ENCODE data around the gene NFYA.

The NFYA gene

DNA sequence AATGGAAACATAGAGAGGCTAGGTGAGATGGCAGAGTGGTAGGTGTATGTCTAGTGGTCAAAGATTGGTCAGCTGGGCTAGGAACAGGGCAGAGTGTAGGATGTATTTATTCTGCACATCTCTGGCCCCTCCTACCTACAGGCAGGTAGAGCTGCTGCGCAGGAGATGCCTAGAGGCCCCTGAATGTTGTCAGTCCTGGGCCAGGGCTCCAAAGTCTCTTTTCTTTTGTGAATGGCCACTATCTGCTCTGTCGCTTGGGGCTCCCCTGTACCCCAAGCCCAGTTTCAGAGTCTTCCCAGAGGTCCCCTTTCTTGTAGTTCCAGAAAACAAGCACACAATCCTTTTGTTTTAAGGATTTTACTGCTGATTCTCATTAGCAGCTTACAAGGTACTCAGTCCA is 25.5 kb upstream of the NFYA start:
- no peak for DNase-seq

GRCh38 chr6:41047745-41048732 is 24.7 kb upstream of the NFYA start:
- DNase-seq = no peak

DNA sequence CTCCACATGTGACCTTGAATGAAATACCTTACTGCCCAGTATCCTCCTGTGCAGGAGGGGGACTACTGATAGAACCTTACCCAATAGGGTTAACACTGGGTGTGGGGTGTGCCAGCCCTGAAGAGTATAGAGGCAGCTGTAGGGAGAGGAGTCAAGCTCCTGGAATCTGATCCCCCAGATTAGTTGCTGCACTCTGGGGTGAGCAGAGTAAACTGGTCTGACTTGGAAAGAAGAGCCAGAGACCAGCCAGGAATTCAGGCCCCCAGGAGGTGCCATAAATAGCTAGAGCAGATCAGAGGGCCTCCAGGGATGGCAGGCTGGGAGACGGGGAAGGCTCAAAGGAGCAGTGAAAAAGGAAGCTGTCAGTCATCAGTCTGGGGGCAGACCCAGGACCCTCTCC is 23.3 kb upstream of the NFYA start:
- no peak for DNase-seq

DNA sequence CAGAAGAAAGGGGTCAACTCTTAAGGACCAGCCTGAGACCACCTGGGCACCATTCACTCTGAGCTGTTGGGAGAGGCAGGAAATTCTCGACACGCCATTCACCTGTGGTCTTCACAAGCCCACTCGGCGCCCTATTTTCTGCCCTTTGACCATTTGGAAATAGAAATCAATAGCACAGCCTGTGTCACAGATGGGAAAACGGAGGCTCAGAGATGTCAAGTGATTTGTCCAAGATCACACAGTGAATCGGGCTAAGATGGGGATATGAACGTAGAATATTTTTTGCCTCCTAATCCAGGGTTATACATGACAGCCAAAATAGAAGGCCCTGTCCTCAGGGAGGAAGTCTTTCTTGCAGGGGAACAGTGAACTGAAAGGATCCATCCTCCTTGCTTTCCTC is 22.8 kb upstream of the NFYA start:
- no peak for DNase-seq

GRCh38 chr6:41050536-41050935 is 22.2 kb upstream of the NFYA start:
- DNase-seq = no peak

DNA sequence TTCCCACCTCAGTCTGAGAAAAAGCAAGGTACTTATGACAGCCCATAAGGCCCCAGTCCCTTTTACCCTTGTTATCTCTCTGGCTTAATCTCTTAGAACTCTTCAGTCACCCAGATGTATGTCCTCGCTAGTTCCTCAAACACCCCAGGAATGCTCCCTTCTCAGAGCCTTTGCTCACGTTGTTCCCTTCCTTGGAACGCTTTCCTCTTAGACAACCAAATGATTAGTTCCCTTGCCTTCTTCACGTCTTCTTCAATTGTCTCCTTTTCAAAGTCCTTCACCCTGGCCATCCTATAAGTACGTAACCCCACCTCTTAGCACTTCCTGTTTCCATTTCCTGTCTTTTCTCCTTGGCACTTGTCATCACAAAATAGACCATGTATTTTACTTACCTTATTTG is 20.9 kb upstream of the NFYA start:
- peak; percentile 66 for DNase-seq

DNA sequence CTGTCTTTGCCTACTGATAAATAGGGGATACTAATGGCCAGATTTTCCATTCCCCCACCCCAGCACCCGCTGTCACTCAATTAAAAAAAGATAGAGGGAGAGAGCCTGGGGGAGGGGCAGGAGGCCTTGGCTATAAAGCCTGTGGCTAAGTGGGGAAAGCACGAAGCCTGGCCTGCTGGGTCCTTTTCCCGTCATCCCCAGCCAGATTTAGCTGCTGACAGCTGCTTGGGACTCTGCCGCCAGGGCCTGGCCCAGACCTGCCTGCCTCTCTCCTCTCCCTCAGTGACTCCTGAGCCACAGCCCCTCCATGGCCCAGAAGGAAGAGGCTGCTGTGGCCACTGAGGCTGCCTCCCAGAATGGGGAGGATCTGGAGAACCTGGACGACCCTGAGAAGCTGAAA is 19.7 kb upstream of the NFYA start, which contains the start of gene APOBEC2:
Gene APOBEC2, plus strand, starts transcription at position 162 of the 400 bp plus-strand sequence. Its CDS starts 146 bp downstream, at position 308.
- DNase-seq = peak; percentile 14

GRCh38 chr6:41054511-41054910 is 18.3 kb upstream of the NFYA start:
- DNase-seq = no peak

- peak; percentile 74 for DNase-seq
Observed at GRCh38 chr6:41055149-41055548, 17.6 kb upstream of the NFYA start.

DNA sequence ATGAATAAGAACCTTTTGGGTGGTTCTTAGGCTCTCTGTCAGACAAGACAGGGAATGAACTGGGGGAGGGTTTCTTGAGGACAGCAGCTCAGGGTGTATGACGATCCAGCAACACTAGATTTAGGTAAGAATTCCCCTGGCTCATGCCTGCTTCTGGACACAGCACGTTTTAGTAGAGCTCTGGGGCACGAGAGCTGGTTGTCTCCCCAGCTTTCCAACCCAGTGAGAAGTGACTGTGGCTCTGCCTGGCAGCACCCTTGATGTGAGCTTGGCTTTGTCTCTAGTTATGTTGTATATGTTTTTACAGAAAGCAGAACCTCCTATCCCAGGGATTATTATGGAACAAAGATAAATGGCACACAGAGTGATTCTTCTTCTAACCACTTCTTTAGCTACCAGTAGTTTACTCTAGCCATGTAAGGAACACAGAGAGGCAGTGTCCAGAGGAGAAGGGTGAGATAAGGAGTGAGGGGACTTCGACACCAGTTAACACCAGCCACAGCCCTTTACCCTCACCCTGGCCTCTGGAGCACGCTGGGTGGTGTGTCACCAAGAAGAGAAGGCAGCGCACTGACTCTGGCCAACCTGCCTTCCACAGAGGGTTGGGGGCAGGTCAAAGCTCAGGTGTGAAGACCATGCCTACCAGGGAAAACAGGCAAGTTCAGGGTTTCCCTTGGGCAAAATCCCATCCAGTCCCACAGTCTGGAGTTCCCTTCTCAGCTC is 15.8 kb upstream of the NFYA start:
- DNase-seq = no peak

DNA sequence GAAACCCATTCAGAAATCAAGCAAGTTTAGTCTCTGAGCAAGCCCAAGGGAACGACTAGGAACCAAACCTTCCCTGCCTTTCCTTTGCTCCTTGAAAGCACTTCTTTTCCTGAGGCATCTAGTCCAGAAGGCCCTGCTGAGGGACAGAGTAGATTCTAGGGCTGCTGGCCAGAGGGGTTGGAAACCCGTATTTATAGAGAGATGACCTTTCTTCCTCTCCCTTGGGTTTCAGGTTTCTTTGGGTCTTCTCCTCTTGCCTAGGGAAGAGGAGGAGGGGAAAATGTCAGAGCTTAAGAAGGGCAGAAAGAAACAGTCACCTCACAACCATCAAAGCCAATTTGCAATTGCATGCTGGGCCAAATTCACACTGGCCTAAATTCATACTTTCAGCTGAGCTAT is 14.0 kb upstream of the NFYA start:
- no peak for DNase-seq

GRCh38 chr6:41059556-41059955 is 13.2 kb upstream of the NFYA start:
- no peak for DNase-seq

DNA sequence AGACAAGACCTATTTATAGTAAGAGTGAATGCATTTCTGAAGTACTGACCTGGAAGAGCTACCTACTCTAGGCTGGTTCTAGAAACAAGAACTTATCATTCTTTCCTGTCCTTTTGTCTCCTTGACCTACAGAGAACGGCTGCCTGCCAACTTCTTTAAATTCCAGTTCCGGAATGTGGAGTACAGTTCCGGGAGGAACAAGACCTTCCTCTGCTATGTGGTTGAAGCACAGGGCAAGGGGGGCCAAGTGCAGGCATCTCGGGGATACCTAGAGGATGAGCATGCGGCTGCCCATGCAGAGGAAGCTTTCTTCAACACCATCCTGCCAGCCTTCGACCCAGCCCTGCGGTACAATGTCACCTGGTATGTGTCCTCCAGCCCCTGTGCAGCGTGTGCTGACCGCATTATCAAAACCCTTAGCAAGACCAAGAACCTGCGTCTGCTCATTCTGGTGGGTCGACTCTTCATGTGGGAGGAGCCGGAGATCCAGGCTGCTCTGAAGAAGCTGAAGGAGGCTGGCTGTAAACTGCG is 11.5 kb upstream of the NFYA start:
- no peak for DNase-seq

DNA sequence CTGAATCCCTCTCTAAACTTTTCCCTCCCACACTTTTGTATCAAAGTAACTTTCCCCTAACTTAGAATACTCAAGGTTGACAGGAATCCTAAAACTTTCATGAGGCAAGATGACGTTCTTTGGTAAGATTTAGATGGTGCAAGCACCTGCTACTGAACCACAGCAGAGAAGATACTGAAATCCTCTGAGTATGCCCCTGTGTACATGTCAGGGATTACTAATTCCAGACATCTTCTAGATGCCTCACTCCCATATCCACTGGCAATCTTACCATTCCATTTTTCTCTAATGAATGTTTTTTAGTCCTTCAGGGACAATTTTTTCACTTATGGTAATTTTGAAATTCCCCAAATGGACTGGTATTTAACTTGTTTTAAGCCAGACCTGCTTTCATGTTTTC is 10.7 kb upstream of the NFYA start:
- DNase-seq = no peak

DNA sequence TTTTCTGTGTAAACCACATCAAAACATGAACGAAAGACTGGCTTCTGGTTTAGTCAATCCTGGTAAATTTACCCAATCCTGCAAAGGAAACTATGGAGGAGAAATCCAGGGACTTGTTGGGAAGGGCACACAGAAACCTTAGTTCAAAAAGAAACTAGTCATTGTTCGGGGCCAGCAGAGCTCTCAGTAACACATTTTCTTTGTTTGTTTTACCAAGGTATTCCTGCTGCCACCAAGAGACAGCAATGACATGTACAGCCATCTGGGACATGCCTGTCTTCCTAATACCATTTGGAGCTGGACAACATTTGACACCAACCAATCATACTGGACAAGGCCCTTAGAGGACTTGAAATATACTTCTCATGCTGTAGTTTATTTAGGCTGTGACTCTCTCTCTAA is 8.9 kb upstream of the NFYA start:
- no peak for DNase-seq

DNA sequence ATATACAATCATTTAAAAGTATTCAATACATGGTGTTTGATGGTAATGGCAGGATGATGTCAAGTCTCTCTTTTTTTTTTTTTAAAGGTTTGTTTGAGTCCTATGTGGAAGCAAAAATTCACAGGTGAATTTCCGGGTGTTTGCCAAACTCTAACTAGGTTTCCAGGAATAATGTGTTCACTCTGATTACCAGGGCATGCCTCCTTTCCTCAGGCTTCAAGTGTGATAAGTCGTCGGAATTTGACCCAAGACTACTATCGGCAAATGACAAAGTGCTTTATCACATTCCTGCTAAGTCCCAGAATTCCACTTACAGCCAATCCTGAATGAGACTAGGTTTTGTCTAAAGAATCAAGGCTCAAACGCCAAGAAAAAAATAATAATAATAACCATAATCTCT is 7.9 kb upstream of the NFYA start:
- no peak for DNase-seq

GRCh38 chr6:41065550-41066026 is 7.2 kb upstream of the NFYA start:
- DNase-seq = no peak

DNA sequence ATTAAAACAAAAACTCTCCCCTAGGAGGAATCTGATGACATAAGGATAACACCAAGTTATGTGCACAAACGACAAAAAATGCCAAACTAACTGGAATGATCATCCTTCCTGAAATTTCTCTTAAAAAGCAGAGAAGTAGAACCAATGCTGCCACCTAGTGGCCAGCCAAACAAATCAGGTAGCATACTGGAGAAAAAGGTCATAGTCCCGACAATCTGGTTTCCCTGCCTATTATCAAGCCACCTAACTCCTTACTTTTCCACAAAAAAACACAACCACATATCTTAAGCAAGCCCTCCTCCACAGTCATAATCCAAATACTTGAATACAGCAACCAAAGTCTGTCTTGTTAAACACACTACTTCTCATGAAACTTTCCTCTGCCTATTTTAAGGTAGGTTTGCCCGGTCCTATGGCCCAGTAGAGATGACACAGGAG is 5.9 kb upstream of the NFYA start:
- peak; percentile 80 for DNase-seq

GRCh38 chr6:41071501-41071922 is 1.3 kb upstream of the NFYA start:
- DNase-seq = no peak

DNA sequence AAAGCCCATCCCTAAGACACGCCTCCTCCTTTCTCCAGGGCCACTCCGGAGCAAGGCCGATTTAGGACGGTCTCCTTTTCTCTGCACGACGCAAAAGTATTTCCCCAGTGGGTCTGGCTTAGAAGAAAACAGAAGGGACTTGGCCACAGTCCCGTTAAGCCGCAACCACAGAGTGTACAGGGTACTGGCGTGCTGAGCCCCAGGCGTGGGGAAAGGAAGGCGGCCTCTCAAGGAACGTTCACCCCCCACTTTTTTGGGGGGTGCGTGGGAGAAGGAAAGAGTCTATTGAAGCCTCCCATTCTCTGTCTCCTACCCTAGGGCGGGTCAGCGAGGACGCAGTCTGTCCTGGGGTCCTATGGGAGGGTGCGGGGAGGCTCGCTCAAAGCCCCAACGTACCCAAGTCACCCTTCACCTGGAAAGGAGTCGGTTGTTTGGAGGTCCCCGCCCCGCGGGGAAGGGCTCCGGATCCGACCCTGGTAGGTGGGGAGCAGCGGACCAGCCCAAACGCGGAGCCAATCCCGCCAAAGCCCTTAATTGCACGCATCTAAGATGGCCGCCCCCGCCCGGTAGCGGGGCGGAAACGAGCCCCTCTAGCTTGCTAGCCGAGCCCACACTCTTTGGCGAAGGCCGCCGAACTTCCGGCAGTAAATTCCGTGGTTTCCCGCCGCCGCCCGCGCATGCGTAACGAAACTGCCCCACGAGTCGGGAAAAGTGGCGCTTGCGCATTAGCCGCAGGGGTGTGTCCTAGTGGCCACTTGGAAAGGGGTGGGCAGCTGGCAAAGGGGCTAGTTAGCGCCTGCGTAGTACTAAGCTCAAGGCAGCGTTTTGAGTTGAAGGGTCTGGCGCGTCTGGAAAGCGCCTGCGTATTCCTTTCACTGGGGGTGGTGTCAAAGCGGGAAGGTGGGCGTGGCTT is 595 bp upstream of the NFYA start, which contains the start of gene OARD1:
Gene OARD1, minus strand, starts transcription at position 434 of the 913 bp plus-strand sequence. CDS start 722 bp downstream, outside the sequence.
- DNase-seq = peak; percentile 100

DNA sequence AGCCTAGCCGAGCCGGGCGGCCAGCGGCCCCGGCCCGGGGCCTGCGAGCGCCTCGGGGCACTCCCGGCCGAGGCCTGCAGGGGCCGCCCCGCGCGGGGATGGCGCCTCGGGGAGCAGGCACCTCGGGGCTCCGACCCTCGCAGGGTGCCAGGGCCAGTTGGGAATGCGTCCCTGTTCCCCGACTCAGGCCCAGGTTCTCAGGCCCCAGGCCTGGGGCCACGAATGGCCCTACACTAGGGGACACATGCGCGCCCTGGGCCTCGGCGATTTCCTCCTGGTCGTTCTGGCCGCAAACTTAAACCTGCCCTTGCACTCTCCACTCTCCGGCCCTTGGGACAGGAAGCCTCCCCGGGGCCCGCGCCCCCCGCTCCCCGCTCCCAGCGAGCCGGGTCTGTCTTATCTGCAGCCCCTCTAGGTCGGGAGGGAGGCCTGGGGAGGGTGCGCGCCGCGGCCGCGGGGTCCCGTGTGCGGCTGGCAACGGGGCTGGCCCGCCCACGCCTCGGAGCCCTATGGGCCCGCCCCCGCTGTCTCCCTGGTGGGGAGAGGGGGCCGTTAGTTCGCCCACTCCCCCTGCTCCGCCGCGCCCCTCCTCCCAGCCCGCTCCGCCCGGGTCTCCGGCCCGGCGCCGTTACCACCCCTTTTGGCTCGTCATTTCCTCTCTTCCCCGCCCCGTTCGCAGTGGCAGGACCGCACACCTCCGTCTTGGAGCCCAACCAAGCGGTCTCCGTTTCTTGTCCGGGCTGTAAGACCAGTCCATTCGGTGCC is 611 bp downstream of the NFYA start:
- peak; percentile 93 for DNase-seq

Data from NCI-H69 (cell line).